HepG2 (cell line): ENCODE results near the gene DAAM2. TPM values are rescaled to one million over a fixed set of nuclear protein-coding genes. Genes with fewer than 3 reads are reported as not detected.
A peak's percentile ranks its signal among the peaks of the same experiment; 100 is the strongest.

ENCODE experiments used
- ATAC-seq: fragments of 200-7000 bp; cut with Tn5 transposase; 3 replicates; pipeline ENCODE4 v1.9.1; 2020; ENCODE audit warnings: mild to moderate bottlenecking, moderate library complexity
- BruUV-seq: library from RNA; stranded (reverse); fragments of 400-500 nt; replicated peaks from 2 replicates; lab custom pipeline; 2021; lab: Mats Ljungman, UMichigan
- CTCF ChIA-PET: fragments of 300-600 bp; formaldehyde crosslinking; extraction: SDS; loops from one replicate; lab custom pipeline; 2021; ENCODE audit warnings: low total read pairs, inconsistent platforms, low intra/inter-chr PET ratio; lab: Yijun Ruan, JAX
- POLR2A ChIA-PET: fragments of 350-600 bp; sonication (Branson Sonifier 250); formaldehyde crosslinking; loops from one replicate; lab custom pipeline; 2020; ENCODE audit warnings: antibody characterized with exemption, inconsistent platforms; lab: Yijun Ruan, JAX
- DNase-seq: peaks from one replicate; pipeline ENCODE4 v3.0.0-alpha.2; 2015; ENCODE audit warnings: low spot score
- FAIRE-seq: peaks from 3 replicates; lab custom pipeline; 2011; peaks lifted over from hg19 to GRCh38; lab: Jason Lieb, UNC
- H2AFZ ChIP-seq: one replicate; pipeline ENCODE4 v1.6.1; 2011; ENCODE audit warnings: low read length, inconsistent platforms
- H3K27ac ChIP-seq: fragments of 300-600 bp; 3 replicates; pipeline ENCODE4 v1.8.0; 2011; ENCODE audit warnings: mixed run types, mild to moderate bottlenecking, mixed read lengths, low read length, inconsistent platforms; ENCODE audit not compliant: insufficient read depth; ENCODE audit errors: extremely low read length
- H3K27me3 ChIP-seq, 2 experiments: fragments of 200-600 bp in 1 of 2; 2 replicates in 1 of 2; 3 replicates in 1 of 2; pipeline versions ENCODE4 v1.6.0 to v1.8.0; 2011; ENCODE audit warnings: low read length in 2 of 2, mild to moderate bottlenecking in 2 of 2, moderate library complexity in 2 of 2, inconsistent platforms in 1 of 2; ENCODE audit not compliant: insufficient read depth in 2 of 2, control insufficient read depth in 1 of 2
- H3K36me3 ChIP-seq, 2 experiments: fragments of 200-600 bp in 1 of 2; replicated peaks in 1 of 2; 2 replicates in 1 of 2; 3 replicates in 1 of 2; pipeline versions ENCODE4 v1.5.1 to v1.8.0; 2011; ENCODE audit warnings: low read length in 2 of 2, inconsistent platforms in 1 of 2; ENCODE audit not compliant: insufficient read depth in 2 of 2, control insufficient read depth in 1 of 2
- H3K4me1 ChIP-seq: 2 replicates; pipeline ENCODE4 v1.5.1; 2012; ENCODE audit warnings: low read length, inconsistent platforms; ENCODE audit not compliant: insufficient read depth
- H3K4me2 ChIP-seq: 2 replicates; pipeline ENCODE4 v1.6.0; 2011; ENCODE audit warnings: low read depth, low read length, inconsistent platforms
- H3K4me3 ChIP-seq, 3 experiments: fragments of 200-600 bp in 1 of 3; sonication (generic), shearing (Covaris generic) in 1 of 3; replicated peaks in 1 of 3; 2 replicates each; pipeline ENCODE4 v1.5.1; 2011 to 2016; ENCODE audit warnings: low read length in 3 of 3, inconsistent platforms in 2 of 3, low read depth in 2 of 3, mild to moderate bottlenecking in 2 of 3, control low read depth in 1 of 3, mixed read lengths in 1 of 3; ENCODE audit not compliant: insufficient read depth in 1 of 3
- H3K79me2 ChIP-seq: one replicate; pipeline ENCODE4 v1.6.1; 2011; ENCODE audit warnings: low read length, inconsistent platforms; ENCODE audit not compliant: insufficient read depth
- H3K9ac ChIP-seq: 2 replicates; pipeline ENCODE4 v1.6.0; 2011; ENCODE audit warnings: mild to moderate bottlenecking, low read depth, low read length, inconsistent platforms; ENCODE audit not compliant: insufficient read depth
- H3K9me3 ChIP-seq: 2 replicates; pipeline ENCODE4 v1.5.1; 2012; ENCODE audit warnings: mild to moderate bottlenecking, low read length
- H4K20me1 ChIP-seq: 2 replicates; pipeline ENCODE4 v1.6.0; 2011; ENCODE audit warnings: inconsistent platforms, mild to moderate bottlenecking, low read length, moderate library complexity; ENCODE audit not compliant: insufficient read depth
- FOXA3 ChIP-seq: IDR thresholded peaks from 2 replicates; pipeline ENCODE4 v1.6.1; 2016; ENCODE audit warnings: missing genetic modification reagents, missing compliant biosample characterization
- MAFK ChIP-seq, 2 experiments: IDR thresholded peaks in 1 of 2; conservative IDR thresholded peaks in 1 of 2; 2 replicates each; pipeline ENCODE4 v1.6.1; 2011; ENCODE audit warnings: improper control_type of control experiment in 2 of 2, low read length in 2 of 2
- RARA ChIP-seq: IDR thresholded peaks from 2 replicates; pipeline ENCODE4 v1.6.1; 2016; ENCODE audit warnings: missing genetic modification reagents, missing compliant biosample characterization
- REST ChIP-seq, 2 experiments: IDR thresholded peaks; 2 replicates each; pipeline ENCODE4 v1.6.1; 2011 to 2012; ENCODE audit warnings: low read length in 2 of 2, borderline replicate concordance in 1 of 2, low read depth in 1 of 2, mild to moderate bottlenecking in 1 of 2, moderate library complexity in 1 of 2
- ZSCAN5A ChIP-seq: sonication (generic); formaldehyde crosslinking; IDR thresholded peaks from 2 replicates; pipeline ENCODE4 v1.8.0; 2022; ENCODE audit warnings: mild to moderate bottlenecking, missing genetic modification reagents, borderline replicate concordance
- WGBS: methylation state at CpG from one replicate; pipeline ENCODE4 v1.1.6; 2017; ENCODE audit warnings: low lambda C conversion rate; 5-methylcytosine and 5-hydroxymethylcytosine counted together
- in situ Hi-C: cut with HindIII; loops from 2 replicates; pipeline ENCODE4 v1.10.0; 2017; ENCODE audit warnings: low pct_unique_long_range_greater_than_20kb; ENCODE audit not compliant: extremely low pct_ligation_motif_present
- intact Hi-C: fragments of 100-400 bp; cut with micrococcal nuclease; formaldehyde crosslinking; loops from one replicate; pipeline ENCODE4 v1.10.0; 2022; ENCODE audit not compliant: unreplicated experiment
- polyA plus RNA-seq, 8 experiments: library from polyadenylated mRNA; depleted of rRNA in 3 of 8; stranded (reverse) in 7 of 8; unstranded in 1 of 8; fragments of >200 nt; fragmentation: Illumina TruSeq in 4 of 8; extraction: Trizol in 4 of 8; gene quantifications; 2 replicates each; pipeline versions ENCODE4 v1.2.1 to v1.2.3, GENCODE V29; 2011 to 2016; ENCODE audit warnings: low read depth in 4 of 8, missing spikeins in 1 of 8, mixed read lengths in 1 of 8; ENCODE audit not compliant: insufficient read depth in 1 of 8
- total RNA-seq, 5 experiments: library from RNA; depleted of rRNA; stranded (reverse); fragments of >200 nt; fragmentation: Illumina TruSeq; extraction: Trizol; gene quantifications; 2 replicates each; pipeline ENCODE4 v1.2.3, GENCODE V29; 2016; ENCODE audit warnings: low read depth in 1 of 5

Gene DAAM2
- total and polyA plus RNA-seq, 2 of the 13 experiments (the other 11 are each of a cell fraction or from before 2014, with no cell fraction given), result 0.01 TPM; not detected in 1

GRCh38 chr6:39879535-39879934 lies 87.4 kb downstream of the DAAM2 start:
- H3K27me3 ChIP-seq, result no peaks in the 10 kb centered on the region; a peak in 2 of 5 replicates
- 0% methylated on average over 3 of the region's 3 CpGs for WGBS
- no peaks in the 10 kb centered on the region for H3K79me2 ChIP-seq
- H3K4me3 ChIP-seq, result no peak overlapping the region
- BruUV-seq, result no TSS peak
- POLR2A ChIA-PET, result interaction anchor here (1.1 to 1.2 kb wide), 2 partner anchors 8 to 10 kb away, joined by 3 to 4 read pairs; no protein-coding TSS in a partner anchor
- H4K20me1 ChIP-seq, result no peaks in the 10 kb centered on the region
- no peak overlapping the region for H3K27ac ChIP-seq
- DNase-seq, result no peak
- ATAC-seq, result no peak
- no peak for FAIRE-seq
- TF ChIP-seq ZSCAN5A (CRISPR knock-in tag) (no peak), MAFK (conservative IDR thresholded peaks at IDR 0.05 in 1 of 2, IDR thresholded peaks at IDR 0.05 in 1 of 2; ENCODE audit: low read length in 2 of 2) (peak; percentile 3 to 15; a peak in 1 of 4 replicates)
- no peak overlapping the region for H3K4me2 ChIP-seq
- intact Hi-C loops (no loop called here), in situ Hi-C loops (no loop called here)
- H2AFZ ChIP-seq, result no peak overlapping the region
- no peaks in the 10 kb centered on the region for H3K4me1 ChIP-seq
- no peaks in the 10 kb centered on the region for H3K36me3 ChIP-seq
- no peak overlapping the region for H3K9ac ChIP-seq
- no peaks in the 10 kb centered on the region for H3K9me3 ChIP-seq
- CTCF ChIA-PET, result no interaction called here

- no peak for FAIRE-seq
- Histone ChIP-seq H3K9ac (no peak overlapping the region), H2AFZ (no peak overlapping the region), H3K4me1 (no peaks in the 10 kb centered on the region), H3K27ac (no peak overlapping the region), H3K79me2 (no peaks in the 10 kb centered on the region), H3K9me3 (no peaks in the 10 kb centered on the region), H3K4me2 (no peak overlapping the region), H4K20me1 (no peaks in the 10 kb centered on the region), H3K27me3 (no peaks in the 10 kb centered on the region; a peak in 2 of 5 replicates), H3K36me3 (no peaks in the 10 kb centered on the region), H3K4me3 (no peak overlapping the region)
- no peak for ATAC-seq
- ChIA-PET CTCF (no interaction called here), POLR2A (interaction anchor here (1.1 kb wide), 1 partner anchor 11 kb away, joined by 4 read pairs; no protein-coding TSS in a partner anchor)
- TF ChIP-seq REST (IDR thresholded peaks at IDR 0.05; ENCODE audit: borderline replicate concordance in 1 of 2, low read depth in 1 of 2, low read length in 2 of 2), result no peak
- no peak for TF ChIP-seq RARA (CRISPR knock-in tag)
- TF ChIP-seq FOXA3 (CRISPR knock-in tag), result no peak
- intact Hi-C loops (no loop called here), in situ Hi-C loops (loop anchor here (10.0 kb wide), 1 partner anchor 526 kb away; no protein-coding TSS in a partner anchor)
- WGBS, result 48% methylated on average over 4 of the region's 4 CpGs
- BruUV-seq, result no TSS peak
- no peak for DNase-seq
These were observed 88.4 kb downstream of the DAAM2 start for GRCh38 chr6:39880594-39880993.
